HG03457 (cell line): ENCODE data around the gene HES5.

Source experiments
- ATAC-seq: cut with Tn5 transposase; IDR thresholded peaks from one replicate; pipeline ENCODE4 v1.9.1; 2021; ENCODE audit warnings: moderate number of reproducible peaks; ENCODE audit not compliant: unreplicated experiment

Gene HES5

DNA sequence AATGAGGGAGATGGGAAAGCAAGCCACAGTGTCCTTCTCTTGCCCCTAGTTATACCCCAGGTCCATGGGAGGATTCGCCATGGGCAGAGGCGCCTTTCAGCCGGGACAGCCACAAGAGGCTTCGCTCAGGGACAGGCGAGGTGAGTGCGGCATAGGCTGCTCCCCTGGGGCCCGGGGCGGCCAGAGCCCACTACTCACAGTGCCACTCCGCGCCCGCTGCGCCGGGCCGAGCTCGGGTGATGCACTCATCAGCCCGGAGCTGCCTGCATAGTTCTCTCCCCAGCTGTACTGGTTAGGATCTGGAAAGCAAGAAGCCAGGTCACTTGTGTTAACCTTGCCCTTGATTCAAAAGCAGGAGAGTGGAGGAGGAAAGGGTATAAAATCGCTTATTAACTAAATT lies 12.1 kb downstream of the HES5 start:
- no peak for ATAC-seq

DNA sequence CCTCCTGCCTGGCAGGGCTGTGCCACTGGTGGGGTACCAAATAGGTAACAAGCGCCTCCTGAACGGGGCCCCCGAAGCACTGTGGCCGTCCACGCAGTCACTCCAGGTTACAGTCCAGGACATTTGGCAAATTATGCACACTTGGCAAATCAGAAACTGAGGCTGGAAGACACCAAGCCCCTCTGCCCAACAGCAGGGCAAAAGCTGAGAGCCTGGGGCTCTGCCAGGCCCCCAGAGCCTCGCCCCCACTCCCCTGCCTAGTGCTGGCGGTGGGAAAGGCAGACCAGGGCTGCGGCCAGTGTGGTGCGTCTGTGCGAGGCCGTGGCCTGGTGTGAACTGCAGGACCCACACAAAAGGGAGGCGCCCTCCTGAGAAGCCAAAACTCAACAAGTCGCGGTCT lies 13.1 kb downstream of the HES5 start:
- no peak for ATAC-seq

GRCh38 chr1:2516124-2516523 lies 13.9 kb downstream of the HES5 start:
- no peak for ATAC-seq

GRCh38 chr1:2515763-2516080 lies 14.3 kb downstream of the HES5 start:
- ATAC-seq: no peak

- ATAC-seq: no peak
Observed at GRCh38 chr1:2514863-2515762, 14.9 kb downstream of the HES5 start.

DNA sequence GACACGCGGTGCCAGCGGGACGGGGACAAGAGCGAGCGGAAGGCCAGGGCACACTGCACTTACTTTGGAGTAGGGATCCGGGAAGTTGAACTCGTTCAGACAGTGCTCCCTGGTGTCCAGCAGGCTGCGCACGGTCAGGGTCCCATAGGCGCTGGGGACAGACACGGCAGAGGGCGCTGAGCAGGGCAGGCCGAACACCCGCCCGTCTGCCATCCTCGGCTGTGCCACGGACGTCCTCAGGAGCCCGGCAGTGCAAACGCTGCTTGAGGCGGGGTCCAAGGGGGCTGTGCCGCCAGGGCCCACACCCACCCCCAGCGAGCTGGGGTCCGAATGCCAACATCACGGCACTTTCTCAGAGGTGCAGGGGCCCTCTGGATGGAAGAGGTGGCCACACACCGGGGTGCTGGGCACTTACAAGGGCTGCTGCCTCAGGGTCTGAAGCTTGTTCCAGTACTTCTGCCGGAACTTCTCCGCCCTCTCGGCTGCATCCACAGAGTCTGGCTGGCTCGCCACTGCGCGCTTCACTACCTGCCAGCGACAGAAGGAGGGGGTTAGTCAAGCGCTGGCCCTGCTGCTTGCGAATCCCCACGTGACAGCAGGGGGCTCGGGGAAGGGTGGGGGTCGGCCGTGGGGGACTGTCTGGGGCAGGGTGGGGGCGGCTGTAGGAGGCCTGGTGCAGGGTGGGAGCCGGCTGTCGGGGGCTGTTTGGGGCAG lies 16.0 kb downstream of the HES5 start:
- no peak for ATAC-seq

GRCh38 chr1:2512862-2513421 lies 17.1 kb downstream of the HES5 start:
- no peak for ATAC-seq

DNA sequence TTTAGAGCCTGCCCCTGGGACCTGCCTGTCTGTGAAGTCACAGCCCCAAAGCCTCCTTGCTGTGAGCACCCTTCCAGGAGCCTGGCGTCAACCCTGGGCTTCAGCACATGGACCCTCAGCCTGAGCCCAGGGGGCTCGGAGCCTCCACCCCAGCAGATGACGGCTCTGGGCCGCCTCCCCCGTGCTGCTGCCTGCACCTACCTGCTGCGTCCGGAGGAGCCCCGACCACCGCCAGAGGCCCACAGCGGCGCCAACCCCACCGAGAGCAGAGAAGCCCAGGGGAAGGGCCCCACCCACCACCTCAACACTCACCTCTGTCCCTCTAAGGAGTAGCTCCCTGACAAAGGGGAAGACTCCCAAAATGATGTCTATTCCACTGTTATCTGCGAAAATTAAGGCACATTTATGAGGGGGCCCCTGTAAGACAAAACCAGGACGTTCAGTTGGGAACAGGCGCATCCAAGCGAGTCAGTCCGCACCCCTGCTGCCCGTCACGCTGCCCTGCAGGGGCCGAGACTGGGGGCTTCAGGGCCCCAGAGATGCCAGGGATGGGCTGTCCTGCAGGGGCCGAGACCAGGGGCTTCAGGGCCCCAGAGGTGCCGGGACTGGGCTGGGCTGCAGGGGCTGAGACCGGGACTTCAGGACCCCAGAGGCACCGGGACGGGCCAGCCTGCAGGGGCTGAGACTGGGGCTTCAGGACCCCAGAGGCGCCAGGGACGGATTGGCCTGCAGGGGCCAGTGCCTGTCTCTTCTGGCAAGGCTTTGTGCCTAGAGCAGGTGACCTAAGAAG lies 19.5 kb downstream of the HES5 start:
- ATAC-seq: no peak

GRCh38 chr1:2509589-2509988 lies 20.5 kb downstream of the HES5 start:
- ATAC-seq: no peak

DNA sequence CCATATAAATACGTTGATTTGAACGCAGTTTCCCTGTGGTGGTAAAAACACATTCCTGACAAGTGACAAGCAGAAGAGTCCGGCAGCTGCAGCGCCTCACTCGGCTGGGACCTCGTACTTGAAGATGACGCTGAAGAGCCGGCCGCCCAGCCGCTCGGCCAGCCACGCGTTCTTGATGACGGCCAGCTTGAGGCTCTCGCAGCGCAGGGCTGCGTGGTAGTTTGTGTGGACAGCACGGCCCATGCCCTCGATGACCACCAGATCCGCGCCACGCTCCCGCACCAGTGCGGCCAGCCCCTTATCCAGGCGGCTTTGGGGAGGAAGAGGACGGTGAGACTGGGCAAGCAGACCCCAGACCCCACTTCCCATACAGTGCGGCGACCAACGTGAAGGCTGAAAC lies 21.3 kb downstream of the HES5 start:
- no peak for ATAC-seq

GRCh38 chr1:2508180-2508579 lies 21.9 kb downstream of the HES5 start:
- ATAC-seq: no peak

DNA sequence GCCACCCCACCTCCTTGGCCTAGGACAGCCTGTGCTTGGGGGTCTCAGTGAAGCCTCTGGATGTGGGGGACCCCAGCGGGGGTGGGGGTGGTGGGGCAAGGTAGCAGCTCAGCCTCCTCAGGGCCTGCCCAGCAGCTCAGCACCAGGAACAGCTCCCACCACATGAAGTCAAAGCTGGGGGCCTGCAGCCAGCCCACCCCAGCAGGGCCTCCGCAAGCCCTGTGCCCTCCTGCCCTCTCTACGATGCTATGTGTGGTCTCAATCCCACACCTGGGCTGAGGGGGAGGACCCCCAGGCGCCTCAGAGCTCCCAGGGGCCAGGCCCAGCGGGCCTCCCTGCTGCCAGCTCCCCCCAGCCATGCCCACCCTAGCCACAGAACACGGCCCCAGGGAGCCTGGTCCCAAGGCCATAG lies 22.3 kb downstream of the HES5 start:
- no peak for ATAC-seq

DNA sequence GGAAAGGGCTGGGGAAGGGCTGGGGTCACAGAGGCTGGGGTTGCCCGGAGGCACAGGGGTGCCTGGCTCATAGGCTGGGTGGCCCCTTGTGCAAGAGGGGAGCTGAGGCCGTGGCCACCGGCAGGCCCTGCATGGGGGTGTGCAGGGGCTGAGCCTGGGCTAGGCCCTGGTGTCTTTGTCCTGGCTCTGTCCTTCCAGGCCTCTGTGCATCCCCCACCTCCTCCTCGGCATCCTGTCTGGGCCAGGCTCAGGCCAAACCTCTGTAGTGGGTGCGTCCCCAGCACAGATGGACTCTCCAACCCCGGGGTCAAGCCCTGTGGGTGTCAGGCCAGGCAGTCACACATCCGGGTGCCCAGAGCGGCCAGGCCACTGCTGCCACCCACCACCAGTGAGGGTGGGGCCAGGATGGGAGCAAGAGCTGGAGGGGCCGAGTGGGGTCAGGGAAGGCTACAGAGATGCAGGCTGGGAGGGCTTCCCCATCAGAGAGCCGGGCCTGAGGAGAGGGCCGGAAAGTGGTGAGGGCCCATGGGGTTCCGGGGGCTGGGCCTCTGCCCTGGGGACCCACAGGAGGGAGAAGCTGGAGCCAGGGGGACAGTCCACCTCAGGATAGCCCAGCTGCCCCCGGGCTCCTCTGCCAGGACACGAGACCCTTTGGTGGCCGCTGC lies 23.0 kb downstream of the HES5 start:
- ATAC-seq: no peak

DNA sequence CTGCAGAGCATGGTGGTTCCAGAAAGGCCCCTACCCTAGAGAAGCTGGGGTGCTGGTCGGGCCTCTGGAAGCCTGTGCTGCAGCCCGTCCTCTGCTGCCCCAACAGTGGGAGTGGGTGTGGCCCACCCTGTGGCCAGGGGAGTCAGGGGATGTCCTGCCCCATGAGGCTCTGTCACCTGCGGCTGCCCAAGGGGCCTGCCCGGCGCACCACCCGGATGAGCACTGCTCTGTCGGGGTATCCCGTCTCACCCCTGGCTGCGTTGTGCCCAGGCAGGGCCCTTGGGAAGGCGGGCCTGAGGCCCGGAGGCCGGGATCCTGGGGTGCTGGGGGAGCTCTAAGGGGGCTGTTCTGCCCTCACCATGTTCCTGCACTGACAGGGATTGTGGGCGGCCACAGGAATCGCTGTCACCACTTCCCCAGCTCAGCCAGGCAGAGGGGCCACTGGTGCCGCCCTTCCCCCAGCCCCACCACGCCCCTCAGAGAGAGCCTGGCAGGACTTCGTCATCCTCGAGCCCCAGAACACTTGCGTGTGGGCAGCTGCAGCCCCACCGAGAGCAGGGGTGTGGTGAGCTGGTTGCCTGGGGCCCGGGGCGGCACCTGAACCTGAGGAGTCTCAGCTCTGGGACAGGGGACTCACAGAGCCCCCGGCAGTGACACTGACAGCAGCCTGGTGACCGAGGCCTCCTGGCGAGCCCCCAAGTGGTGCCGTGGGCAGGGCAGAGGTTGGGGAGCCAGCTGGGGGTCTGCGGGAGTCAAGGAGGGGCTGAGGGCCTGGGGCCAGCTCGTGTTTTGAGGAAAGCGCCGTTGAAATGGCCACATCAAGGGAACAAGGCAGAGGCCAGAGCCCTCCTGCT lies 23.8 kb downstream of the HES5 start:
- no peak for ATAC-seq

DNA sequence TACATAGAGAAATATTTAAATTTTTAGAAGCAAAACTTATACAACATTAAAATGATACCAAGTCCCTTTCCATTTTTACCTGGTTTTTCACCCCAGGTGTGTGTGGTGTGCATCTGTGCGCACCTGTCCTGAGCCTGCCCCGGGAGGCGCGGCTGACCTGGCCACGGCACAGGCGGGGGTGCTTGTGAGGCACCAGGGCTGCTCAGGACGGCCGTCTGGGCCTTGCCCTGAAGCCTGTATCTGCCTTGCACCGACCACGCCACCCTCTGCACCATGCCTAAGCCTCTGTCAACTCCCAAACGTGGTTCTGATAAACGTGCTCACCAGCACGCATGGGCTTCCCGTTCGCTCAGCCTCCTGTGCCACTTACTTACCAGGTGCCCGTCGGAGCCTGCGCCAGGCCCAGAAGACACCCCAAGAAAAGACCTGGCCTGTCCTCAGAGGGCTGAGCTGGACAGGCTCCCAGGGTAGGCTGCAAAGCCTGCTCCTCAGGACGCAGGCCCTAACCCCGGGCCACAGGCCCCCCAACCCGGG lies 24.5 kb downstream of the HES5 start:
- no peak for ATAC-seq

GRCh38 chr1:2504949-2505272 lies 25.2 kb downstream of the HES5 start:
- no peak for ATAC-seq

- no peak for ATAC-seq
Observed at GRCh38 chr1:2504225-2504948, 25.7 kb downstream of the HES5 start.

GRCh38 chr1:2503554-2504224 lies 26.4 kb downstream of the HES5 start:
- no peak for ATAC-seq
